HEK293 (cell line): Measurements from ENCODE around the gene MTCH1.

Experiments
- MEIS1 ChIP-seq: sonication (generic); formaldehyde crosslinking; IDR thresholded peaks from 2 replicates; pipeline ENCODE4 v1.8.1; 2022; ENCODE audit warnings: missing genetic modification reagents, mild to moderate bottlenecking, borderline replicate concordance
- ZNF239 ChIP-seq: fragments of 450-650 bp; formaldehyde crosslinking; IDR thresholded peaks from 2 replicates; pipeline ENCODE4 v1.5.1; 2016; ENCODE audit warnings: missing biosample characterization, missing genetic modification characterization
- ZNF366 ChIP-seq: fragments of 450-650 bp; formaldehyde crosslinking; conservative IDR thresholded peaks from 2 replicates; pipeline ENCODE4 v1.5.1; 2016; ENCODE audit warnings: missing biosample characterization, missing genetic modification characterization
- ZNF501 ChIP-seq: fragments of 450-650 bp; formaldehyde crosslinking; IDR thresholded peaks from 2 replicates; pipeline ENCODE4 v1.5.1; 2016; ENCODE audit warnings: missing biosample characterization, missing genetic modification characterization
- ZNF510 ChIP-seq: fragments of 450-650 bp; formaldehyde crosslinking; IDR thresholded peaks from 2 replicates; pipeline ENCODE4 v1.5.1; 2018; ENCODE audit warnings: mild to moderate bottlenecking, missing genetic modification characterization, missing biosample characterization; ENCODE audit not compliant: insufficient replicate concordance
- ZNF560 ChIP-seq: fragments of 450-650 bp; formaldehyde crosslinking; IDR thresholded peaks from 2 replicates; pipeline ENCODE4 v1.5.1; 2017; ENCODE audit warnings: missing biosample characterization, missing genetic modification characterization, borderline replicate concordance
- ZNF561 ChIP-seq: fragments of 450-650 bp; IDR thresholded peaks from 2 replicates; pipeline ENCODE4 v1.5.1; 2018; ENCODE audit warnings: missing biosample characterization, missing genetic modification characterization, borderline replicate concordance
- ZNF660 ChIP-seq: fragments of 450-650 bp; IDR thresholded peaks from 2 replicates; pipeline ENCODE4 v1.5.1; 2018; ENCODE audit warnings: missing biosample characterization, mild to moderate bottlenecking, missing genetic modification characterization
- TF ChIP-seq, protein P1 (sequence below): fragments of 450-650 bp; formaldehyde crosslinking; IDR thresholded peaks from 2 replicates; pipeline ENCODE4 v1.5.1; 2016; ENCODE audit warnings: missing biosample characterization, missing genetic modification characterization

DNA sequence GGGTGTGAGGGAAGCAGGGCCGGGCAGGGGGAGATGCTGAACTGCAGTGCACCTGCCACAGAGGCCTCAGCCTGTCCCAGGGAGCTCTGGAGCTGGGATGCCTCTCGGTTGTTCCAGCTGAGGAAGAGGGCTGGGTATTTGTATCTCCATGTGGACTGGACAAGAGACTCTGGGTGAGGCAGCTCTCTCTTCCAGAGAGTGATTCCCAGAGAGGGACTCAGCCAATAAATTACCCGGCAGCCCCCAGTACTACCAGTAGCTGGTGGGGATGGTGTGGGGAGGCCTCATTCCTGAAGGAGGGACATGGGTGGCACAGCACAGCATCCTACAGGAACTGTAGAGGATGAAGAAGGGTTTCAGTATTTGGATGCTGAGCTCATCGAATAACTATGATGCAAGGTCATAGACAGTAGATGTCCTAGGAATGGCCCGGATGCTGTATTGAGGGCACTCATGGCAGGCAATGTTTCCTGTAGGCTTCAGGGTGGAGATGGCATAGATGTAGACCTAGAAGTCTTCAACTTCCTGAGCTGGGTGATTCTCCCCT, 20.9 kb upstream of the MTCH1 start:
- TF ChIP-seq ZNF510 (tag by site-specific recombination) (no peak), ZNF561 (tag by site-specific recombination) (no peak), ZNF560 (tag by site-specific recombination) (no peak), ZNF501 (no peak), ZNF660 (tag by site-specific recombination) (no peak), ZNF239 (no peak), ZNF366 (0 out of 2 replicates have a peak, but pooled peaks have one; percentile 29), MEIS1 (CRISPR knock-in tag) (no peak)
- TF ChIP-seq, protein P1, sequence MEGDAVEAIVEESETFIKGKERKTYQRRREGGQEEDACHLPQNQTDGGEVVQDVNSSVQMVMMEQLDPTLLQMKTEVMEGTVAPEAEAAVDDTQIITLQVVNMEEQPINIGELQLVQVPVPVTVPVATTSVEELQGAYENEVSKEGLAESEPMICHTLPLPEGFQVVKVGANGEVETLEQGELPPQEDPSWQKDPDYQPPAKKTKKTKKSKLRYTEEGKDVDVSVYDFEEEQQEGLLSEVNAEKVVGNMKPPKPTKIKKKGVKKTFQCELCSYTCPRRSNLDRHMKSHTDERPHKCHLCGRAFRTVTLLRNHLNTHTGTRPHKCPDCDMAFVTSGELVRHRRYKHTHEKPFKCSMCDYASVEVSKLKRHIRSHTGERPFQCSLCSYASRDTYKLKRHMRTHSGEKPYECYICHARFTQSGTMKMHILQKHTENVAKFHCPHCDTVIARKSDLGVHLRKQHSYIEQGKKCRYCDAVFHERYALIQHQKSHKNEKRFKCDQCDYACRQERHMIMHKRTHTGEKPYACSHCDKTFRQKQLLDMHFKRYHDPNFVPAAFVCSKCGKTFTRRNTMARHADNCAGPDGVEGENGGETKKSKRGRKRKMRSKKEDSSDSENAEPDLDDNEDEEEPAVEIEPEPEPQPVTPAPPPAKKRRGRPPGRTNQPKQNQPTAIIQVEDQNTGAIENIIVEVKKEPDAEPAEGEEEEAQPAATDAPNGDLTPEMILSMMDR = no peak
